WERI-Rb-1 (cell line): Measurements from ENCODE around the gene PPP1R37.

ENCODE experiments used
- DNase-seq: peaks from one replicate; pipeline ENCODE4 v3.0.0-alpha.2; 2020
- H3K27ac ChIP-seq: fragments of 250-450 bp; sonication (Bioruptor Pico); 2 replicates; pipeline ENCODE4 v1.5.1; 2020; ENCODE audit warnings: mild to moderate bottlenecking, moderate library complexity
- H3K27me3 ChIP-seq: fragments of 250-450 bp; sonication (Bioruptor Pico); 2 replicates; pipeline ENCODE4 v1.5.1; 2021; ENCODE audit warnings: mild to moderate bottlenecking, low read depth, moderate library complexity; ENCODE audit not compliant: insufficient read depth, severe bottlenecking
- H3K36me3 ChIP-seq: fragments of 250-450 bp; sonication (Bioruptor Pico); 2 replicates; pipeline ENCODE4 v1.5.1; 2020; ENCODE audit warnings: mild to moderate bottlenecking, moderate library complexity
- H3K4me3 ChIP-seq: 2 replicates; pipeline ENCODE4 v1.5.1; 2011; ENCODE audit warnings: low read depth, mild to moderate bottlenecking, control low read depth, low read length
- H3K9me3 ChIP-seq: fragments of 250-450 bp; sonication (Bioruptor Pico); 2 replicates; pipeline ENCODE4 v1.5.1; 2021; ENCODE audit warnings: mild to moderate bottlenecking, moderate library complexity; ENCODE audit not compliant: severe bottlenecking
- CTCF ChIP-seq: IDR thresholded peaks from 2 replicates; pipeline ENCODE4 v1.5.1; 2011; ENCODE audit warnings: low read depth, mild to moderate bottlenecking, control low read depth, inconsistent platforms, low read length

The PPP1R37 gene

GRCh38 chr19:45130236-45130635, 37.3 kb downstream of the PPP1R37 start:
- Histone ChIP-seq H3K4me3 (no peak overlapping the region), H3K27ac (no peak overlapping the region), H3K27me3 (no peaks in the 10 kb centered on the region), H3K9me3 (no peaks in the 10 kb centered on the region), H3K36me3 (peaks cover under 1% of the 10 kb centered on the region)
- TF ChIP-seq CTCF = no peak
- no peak for DNase-seq

- TF ChIP-seq CTCF = peak; percentile 31; the same call in 1 of the 2 replicates
- Histone ChIP-seq H3K9me3 (no peaks in the 10 kb centered on the region), H3K4me3 (no peak overlapping the region), H3K36me3 (peaks cover 2% of the 10 kb centered on the region), H3K27ac (no peak overlapping the region), H3K27me3 (no peaks in the 10 kb centered on the region)
- DNase-seq = no peak
These were observed 38.1 kb downstream of the PPP1R37 start for GRCh38 chr19:45130888-45131615.

GRCh38 chr19:45133661-45134060, 40.7 kb downstream of the PPP1R37 start:
- H3K27ac ChIP-seq = no peak overlapping the region
- H3K36me3 ChIP-seq = peaks cover 2% of the 10 kb centered on the region
- no peak for DNase-seq
- TF ChIP-seq CTCF = no peak
- no peaks in the 10 kb centered on the region for H3K27me3 ChIP-seq
- H3K4me3 ChIP-seq = no peak overlapping the region
- no peaks in the 10 kb centered on the region for H3K9me3 ChIP-seq

- no peak overlapping the region for H3K4me3 ChIP-seq
- H3K27me3 ChIP-seq = no peaks in the 10 kb centered on the region
- H3K9me3 ChIP-seq = no peaks in the 10 kb centered on the region
- peaks cover 2% of the 10 kb centered on the region for H3K36me3 ChIP-seq
- TF ChIP-seq CTCF = no peak
- H3K27ac ChIP-seq = no peak overlapping the region; the same call in 1 of the 2 replicates
- DNase-seq = no peak
These were observed 42.4 kb downstream of the PPP1R37 start for GRCh38 chr19:45135176-45135885.

GRCh38 chr19:45136507-45137178, 43.7 kb downstream of the PPP1R37 start:
- Histone ChIP-seq H3K36me3 (peaks cover 5% of the 10 kb centered on the region), H3K9me3 (no peaks in the 10 kb centered on the region), H3K27me3 (no peaks in the 10 kb centered on the region), H3K27ac (peak overlapping the region; percentile 52), H3K4me3 (no peak overlapping the region)
- no peak for TF ChIP-seq CTCF
- no peak for DNase-seq
